Measurements from ENCODE around the gene DCAF5.

- TF ChIP-seq CTCF (conservative IDR thresholded peaks at IDR 0.05; ENCODE audit: low read length) (no peak), EZH2phosphoT487 (IDR thresholded peaks at IDR 0.05; ENCODE audit: borderline replicate concordance) (no peak)
These were observed 56.7 kb downstream of the DCAF5 start for GRCh38 chr14:69096246-69096645.
